Urothelium cell line (cell line): ENCODE data around the gene STAB2.

ENCODE experiments used
- DNase-seq: peaks from one replicate; pipeline ENCODE4 v3.0.0; 2011; ENCODE audit warnings: low spot score, mixed read lengths
- FAIRE-seq: peaks from 2 replicates; lab custom pipeline; 2011; peaks lifted over from hg19 to GRCh38; lab: Jason Lieb, UNC

Gene STAB2

DNA sequence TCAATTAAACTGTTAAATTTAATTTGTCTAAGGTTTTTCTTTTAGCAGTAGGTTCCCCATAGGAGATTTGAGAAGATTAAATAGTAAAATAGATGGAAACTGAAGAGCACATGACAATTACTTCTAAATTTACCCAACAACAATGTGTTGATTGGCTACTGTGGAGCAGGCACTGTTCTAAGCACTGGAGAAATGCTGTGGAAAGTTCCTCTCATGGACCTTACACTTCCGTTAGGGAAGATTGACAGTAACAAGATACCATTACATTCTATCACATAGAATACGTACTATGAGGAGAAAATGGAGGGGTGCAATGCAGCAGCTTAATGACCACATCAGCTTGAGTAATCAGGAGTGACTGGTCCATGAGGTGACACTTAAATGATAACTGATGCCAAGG is 8.1 kb upstream of the STAB2 start:
- FAIRE-seq (no peak), DNase-seq (no peak)

GRCh38 chr12:103580026-103580425 is 7.0 kb upstream of the STAB2 start:
- FAIRE-seq = no peak

GRCh38 chr12:103583008-103583407 is 4.1 kb upstream of the STAB2 start:
- FAIRE-seq = no peak
- no peak for DNase-seq

More at GRCh38 chr12:103580026-103580425, 7.0 kb upstream of the STAB2 start:
- DNase-seq = no peak

GRCh38 chr12:103586132-103586531 is 941 bp upstream of the STAB2 start:
- FAIRE-seq (no peak), DNase-seq (no peak)

- DNase-seq = no peak
- FAIRE-seq = no peak
Measured at GRCh38 chr12:103588680-103589079, 1.6 kb downstream of the STAB2 start.

GRCh38 chr12:103589517-103589916 is 2.4 kb downstream of the STAB2 start:
- no peak for FAIRE-seq

DNA sequence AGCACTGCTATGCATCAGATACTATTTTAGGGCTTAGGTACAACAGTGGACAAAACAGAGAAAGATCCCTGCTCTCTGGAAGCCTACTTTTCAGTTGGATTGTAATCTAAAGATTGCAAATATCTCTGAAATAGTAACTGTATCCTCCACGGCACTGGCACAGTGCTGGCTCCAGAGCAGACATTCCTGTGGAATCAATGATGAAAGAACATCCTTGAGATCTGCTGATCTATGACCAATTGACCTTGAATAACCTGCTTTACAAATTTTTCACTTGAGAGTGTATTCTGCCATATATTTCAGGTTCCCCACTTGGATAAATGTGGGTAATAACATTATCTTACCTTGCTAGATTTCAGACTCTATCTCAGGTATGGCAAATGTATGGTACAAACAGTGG is 3.2 kb downstream of the STAB2 start:
- DNase-seq (no peak), FAIRE-seq (no peak)

More at GRCh38 chr12:103589517-103589916, 2.4 kb downstream of the STAB2 start:
- DNase-seq = no peak

DNA sequence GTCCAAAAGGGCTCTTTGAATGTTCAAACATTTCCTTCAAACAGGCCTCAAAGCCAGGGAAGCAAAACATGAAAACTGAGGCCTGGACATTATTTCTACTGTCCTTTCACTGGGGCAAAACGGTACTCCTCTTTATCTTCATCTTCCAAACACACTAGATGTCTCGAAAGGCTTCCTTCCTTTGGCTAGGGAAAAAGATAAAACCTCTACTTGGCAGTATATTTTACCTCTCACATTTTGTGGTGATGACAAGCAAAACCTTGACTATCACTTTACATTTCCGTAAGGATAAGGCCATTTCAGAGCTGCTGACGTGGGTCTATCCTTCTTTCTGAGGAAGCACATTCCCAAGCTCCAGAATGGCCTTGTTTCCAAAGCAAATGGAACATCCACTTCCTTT is 9.9 kb downstream of the STAB2 start:
- FAIRE-seq (no peak), DNase-seq (no peak)

DNA sequence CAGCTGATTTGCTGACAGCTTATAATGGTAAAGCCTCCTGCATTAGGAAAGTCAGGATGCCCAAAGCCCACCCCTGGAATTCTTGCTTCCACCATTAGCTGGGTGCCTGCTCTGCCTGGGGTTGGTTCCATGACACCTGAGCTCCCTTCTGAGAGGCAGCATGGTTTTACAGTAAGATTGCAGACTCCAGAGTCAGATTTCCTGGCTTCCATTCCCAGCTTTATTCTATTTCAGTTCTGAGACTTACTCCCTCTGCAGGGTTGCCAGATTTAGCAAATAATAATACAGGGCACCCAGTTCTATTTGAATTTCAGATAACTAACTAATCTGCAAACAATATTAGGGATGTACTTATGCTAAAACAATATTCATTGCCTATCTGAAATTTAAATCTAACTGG is 12.2 kb downstream of the STAB2 start:
- DNase-seq = no peak

GRCh38 chr12:103600967-103601728 is 14.1 kb downstream of the STAB2 start:
- DNase-seq (no peak), FAIRE-seq (no peak)

More for the DNA sequence above, 12.2 kb downstream of the STAB2 start:
- no peak for FAIRE-seq

GRCh38 chr12:103620395-103620794 is 33.3 kb downstream of the STAB2 start:
- FAIRE-seq = no peak
- DNase-seq = no peak

GRCh38 chr12:103623716-103624115 is 36.6 kb downstream of the STAB2 start:
- DNase-seq = no peak
- no peak for FAIRE-seq

DNA sequence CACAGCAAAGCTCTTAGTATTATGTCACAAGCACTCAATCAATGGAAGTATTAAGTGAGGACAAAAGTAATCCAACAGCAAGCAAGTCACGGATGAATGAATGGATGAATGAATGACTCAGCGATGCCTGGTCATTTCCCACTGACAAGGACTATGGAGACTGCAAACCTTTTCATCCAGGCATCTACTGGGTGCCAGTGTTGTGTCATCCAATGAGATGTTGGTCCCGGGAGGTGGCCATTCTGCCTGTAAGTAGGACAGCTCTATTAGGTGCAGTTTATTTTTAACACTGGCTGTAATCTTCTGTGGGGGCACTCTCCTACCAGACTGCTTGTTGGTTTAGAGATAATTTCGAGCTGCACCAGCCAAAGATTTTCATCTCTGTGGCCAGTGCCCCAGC is 39.4 kb downstream of the STAB2 start:
- DNase-seq (peak; percentile 30), FAIRE-seq (no peak)

GRCh38 chr12:103627189-103627855 is 40.2 kb downstream of the STAB2 start:
- no peak for FAIRE-seq
- DNase-seq = no peak

DNA sequence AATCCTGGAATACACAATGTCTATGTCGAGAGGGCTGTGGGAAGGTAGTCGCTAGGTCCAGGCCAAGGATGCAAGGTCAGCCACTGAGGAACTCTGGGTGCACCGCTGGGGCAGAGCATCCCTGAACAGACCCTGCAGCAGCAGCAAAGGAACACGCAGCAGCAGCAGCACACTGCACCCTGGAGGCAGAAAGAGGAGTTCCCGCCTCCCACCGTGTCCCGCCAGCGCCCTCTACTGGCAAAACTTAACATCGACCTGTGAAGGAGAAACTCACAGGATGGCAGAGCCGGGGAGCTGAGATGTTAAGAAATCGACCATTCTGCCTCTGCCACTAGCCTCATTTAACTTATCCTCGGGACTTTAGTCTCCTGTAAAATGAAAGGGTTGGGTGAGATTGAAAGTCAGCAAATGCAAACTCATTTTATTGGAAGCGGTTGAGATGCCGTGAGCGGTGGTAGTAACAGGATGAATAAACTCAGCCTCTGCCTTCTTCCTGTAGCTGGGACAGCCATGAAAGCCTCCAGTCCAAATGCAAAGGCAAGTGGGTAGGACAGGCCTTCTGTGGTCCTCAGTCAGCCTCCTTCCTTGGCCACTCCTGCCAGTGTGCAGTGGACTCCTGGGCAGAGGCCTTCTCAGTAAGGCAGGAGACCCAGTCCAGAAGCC is 45.6 kb downstream of the STAB2 start:
- DNase-seq (peak; percentile 80), FAIRE-seq (no peak)

DNA sequence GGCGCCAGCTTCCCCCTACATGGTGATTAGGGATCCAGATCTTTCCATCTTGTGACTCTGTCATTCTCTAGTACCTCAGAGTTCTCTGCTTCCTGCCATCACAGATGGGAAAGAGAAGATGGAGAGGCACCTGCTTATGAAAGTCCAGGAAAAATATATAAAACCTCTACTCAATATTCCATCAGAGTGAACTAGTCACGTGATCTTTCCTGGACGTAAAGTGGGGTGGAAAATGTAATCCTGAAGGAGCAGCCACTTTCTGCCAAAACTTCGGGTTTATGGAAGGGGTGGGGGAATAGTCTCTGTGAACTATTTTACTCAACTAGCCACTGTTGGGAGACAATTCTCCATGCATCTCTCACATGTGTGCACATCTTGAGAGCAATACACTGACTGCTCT is 47.7 kb downstream of the STAB2 start:
- FAIRE-seq = no peak
- DNase-seq = no peak

GRCh38 chr12:103635419-103635818 is 48.3 kb downstream of the STAB2 start:
- no peak for FAIRE-seq
- DNase-seq = no peak

DNA sequence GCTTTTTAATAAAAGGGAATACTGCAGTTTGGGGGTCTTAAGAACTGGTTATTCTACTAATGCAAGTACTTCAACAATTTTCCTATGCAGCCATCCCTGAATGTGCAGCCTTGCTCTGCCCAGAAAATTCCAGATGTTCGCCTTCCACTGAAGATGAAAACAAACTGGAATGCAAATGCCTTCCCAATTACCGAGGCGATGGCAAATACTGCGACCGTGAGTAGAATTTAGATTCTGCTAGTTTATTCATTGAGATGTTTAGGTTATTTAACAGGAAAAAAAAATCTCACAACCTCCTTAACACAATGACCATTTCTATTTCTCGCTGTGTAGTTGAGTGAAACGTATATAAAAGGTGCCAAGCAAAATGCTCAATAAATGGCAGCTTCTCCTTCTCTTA is 49.9 kb downstream of the STAB2 start:
- FAIRE-seq (no peak), DNase-seq (no peak)

GRCh38 chr12:103637429-103637828 is 50.4 kb downstream of the STAB2 start:
- FAIRE-seq (no peak), DNase-seq (no peak)

DNA sequence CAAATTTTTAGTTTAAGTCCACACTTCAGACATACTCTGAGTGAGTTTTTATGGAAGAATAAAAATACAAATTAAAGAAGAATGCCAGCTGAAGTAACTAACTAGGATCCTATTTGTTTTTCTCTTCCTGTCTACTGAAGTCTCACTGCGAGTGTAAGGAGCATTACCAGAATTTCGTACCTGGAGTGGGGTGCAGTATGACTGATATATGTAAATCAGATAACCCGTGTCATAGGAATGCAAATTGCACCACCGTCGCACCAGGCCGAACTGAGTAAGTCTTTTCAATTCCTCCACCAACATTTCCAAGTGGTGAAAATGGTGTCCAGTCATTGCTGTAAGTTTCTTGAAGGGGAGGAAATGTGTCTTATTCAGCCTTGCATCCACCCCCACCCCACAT is 52.9 kb downstream of the STAB2 start:
- DNase-seq (no peak), FAIRE-seq (no peak)

GRCh38 chr12:103640410-103640809 is 53.3 kb downstream of the STAB2 start:
- DNase-seq (no peak), FAIRE-seq (no peak)

- DNase-seq (no peak), FAIRE-seq (no peak)
Measured at GRCh38 chr12:103640831-103641230, 53.8 kb downstream of the STAB2 start.
